SK-N-SH (cell line): ENCODE results near the gene CDH26. TPM values are rescaled to one million over a fixed set of nuclear protein-coding genes. Genes with fewer than 3 reads are reported as not detected.

ENCODE experiments used
- CTCF ChIA-PET: fragments of 300-600, 350-600 bp; formaldehyde crosslinking; extraction: SDS; loops from one replicate; lab custom pipeline; 2021; lab: Yijun Ruan, JAX
- POLR2A ChIA-PET: fragments of 350-600 bp; sonication (Branson Sonifier 250); formaldehyde crosslinking; extraction: SDS; loops from one replicate; lab custom pipeline; 2020; ENCODE audit warnings: antibody characterized with exemption, inconsistent platforms; lab: Yijun Ruan, JAX
- DNase-seq: peaks from one replicate; pipeline ENCODE4 v3.0.0; 2012
- H2AFZ ChIP-seq: fragments of 200-600 bp; sonication (generic); 2 replicates; pipeline ENCODE4 v1.8.1; 2016; ENCODE audit warnings: antibody characterized with exemption, mild to moderate bottlenecking, low read depth
- H3F3A ChIP-seq: fragments of 200-600 bp; sonication (generic); replicated peaks from 2 replicates; pipeline ENCODE3; 2016; ENCODE audit warnings: antibody characterized with exemption, mild to moderate bottlenecking; ENCODE audit not compliant: insufficient read depth
- H3K27ac ChIP-seq, 2 experiments: fragments of 200-500 bp in 1 of 2; fragments of 200-600 bp in 1 of 2; sonication (Bioruptor generic) in 1 of 2; sonication (generic), shearing (Covaris generic) in 1 of 2; 2 replicates each; pipeline versions ENCODE4 v1.5.1 to v1.6.1; 2014 to 2016; ENCODE audit warnings: low read depth in 2 of 2, inconsistent platforms in 1 of 2, low read length in 1 of 2, mild to moderate bottlenecking in 1 of 2, mixed read lengths in 1 of 2
- H3K27me3 ChIP-seq: fragments of 200-600 bp; sonication (generic), shearing (Covaris generic); 2 replicates; pipeline ENCODE4 v1.6.1; 2016; ENCODE audit warnings: mixed run types; ENCODE audit not compliant: insufficient read depth
- H3K36me3 ChIP-seq, 2 experiments: fragments of 200-500 bp in 1 of 2; fragments of 200-600 bp in 1 of 2; sonication (Bioruptor generic) in 1 of 2; sonication (generic) in 1 of 2; replicated peaks in 1 of 2; 2 replicates each; pipeline versions ENCODE3 to v1.5.1; 2014 to 2016; ENCODE audit warnings: low read length in 1 of 2, mild to moderate bottlenecking in 1 of 2; ENCODE audit not compliant: insufficient read depth in 2 of 2, control insufficient read depth in 1 of 2
- H3K4me1 ChIP-seq, 2 experiments: fragments of 200-500 bp in 1 of 2; fragments of 200-600 bp in 1 of 2; sonication (Bioruptor generic) in 1 of 2; sonication (generic), shearing (Covaris generic) in 1 of 2; 2 replicates each; pipeline versions ENCODE4 v1.5.1 to v1.6.1; 2014 to 2016; ENCODE audit warnings: low read depth in 1 of 2, low read length in 1 of 2, mixed run types in 1 of 2; ENCODE audit not compliant: insufficient read depth in 2 of 2, control insufficient read depth in 1 of 2
- H3K4me2 ChIP-seq: fragments of 200-600 bp; sonication (generic), shearing (Covaris generic); 2 replicates; pipeline ENCODE4 v1.6.1; 2017; ENCODE audit warnings: mixed run types
- H3K4me3 ChIP-seq, 2 experiments: fragments of 200-500 bp in 1 of 2; fragments of 200-600 bp in 1 of 2; sonication (Bioruptor generic) in 1 of 2; sonication (generic), shearing (Covaris generic) in 1 of 2; 2 replicates each; pipeline versions ENCODE4 v1.5.1 to v1.8.1; 2014 to 2016; ENCODE audit warnings: low read depth in 2 of 2, inconsistent platforms in 1 of 2, low read length in 1 of 2, mild to moderate bottlenecking in 1 of 2, mixed read lengths in 1 of 2, moderate library complexity in 1 of 2
- H3K79me2 ChIP-seq: fragments of 200-600 bp; sonication (generic); 2 replicates; pipeline ENCODE4 v1.8.1; 2017; ENCODE audit warnings: mild to moderate bottlenecking; ENCODE audit not compliant: insufficient read depth
- H3K9ac ChIP-seq: fragments of 200-600 bp; sonication (generic); 2 replicates; pipeline ENCODE4 v1.6.1; 2017; ENCODE audit warnings: mixed run types
- H3K9me2 ChIP-seq: fragments of 200-600 bp; sonication (generic); 2 replicates; pipeline ENCODE4 v1.6.1; 2017; ENCODE audit warnings: mixed run types
- H3K9me3 ChIP-seq: fragments of 200-600 bp; sonication (generic); 2 replicates; pipeline ENCODE4 v1.6.1; 2017; ENCODE audit warnings: mixed run types, mild to moderate bottlenecking, moderate library complexity
- H4K20me1 ChIP-seq: fragments of 200-600 bp; sonication (generic); 2 replicates; pipeline ENCODE4 v1.6.1; 2017; ENCODE audit warnings: mild to moderate bottlenecking, mixed run types; ENCODE audit not compliant: insufficient read depth
- CHD2 ChIP-seq: fragments of 150-350 bp; IDR thresholded peaks from 2 replicates; pipeline ENCODE4 v1.6.1; 2018; ENCODE audit warnings: low read length; ENCODE audit not compliant: partially characterized antibody
- EP300 ChIP-seq, 2 experiments: IDR thresholded peaks; 2 replicates each; pipeline versions ENCODE4 v1.4.0 to v1.6.1; 2012; ENCODE audit warnings: borderline replicate concordance in 1 of 2, low read depth in 1 of 2, low read length in 1 of 2
- EZH2phosphoT487 ChIP-seq: fragments of 200-600 bp; sonication (generic); IDR thresholded peaks from 2 replicates; pipeline ENCODE4 v1.6.1; 2017; ENCODE audit warnings: low read depth, mixed run types, mild to moderate bottlenecking, antibody characterized with exemption, moderate library complexity, borderline replicate concordance
- FOSL2 ChIP-seq: IDR thresholded peaks from 2 replicates; pipeline ENCODE4 v1.4.0; 2012; ENCODE audit warnings: low read depth, mild to moderate bottlenecking, moderate library complexity, borderline replicate concordance
- FOXJ3 ChIP-seq: sonication (generic); formaldehyde crosslinking; IDR thresholded peaks from 2 replicates; pipeline ENCODE4 v1.5.1; 2020; ENCODE audit warnings: mild to moderate bottlenecking, missing genetic modification reagents
- FOXM1 ChIP-seq: IDR thresholded peaks from 2 replicates; pipeline ENCODE4 v1.4.0; 2012; ENCODE audit warnings: low read depth, mild to moderate bottlenecking
- GABPA ChIP-seq: IDR thresholded peaks from 2 replicates; pipeline ENCODE4 v1.4.0; 2012; ENCODE audit warnings: low read depth, mild to moderate bottlenecking
- GATA2 ChIP-seq: sonication (generic); formaldehyde crosslinking; IDR thresholded peaks from 2 replicates; pipeline ENCODE4 v1.5.0; 2020; ENCODE audit warnings: mild to moderate bottlenecking, missing genetic modification reagents
- IRF3 ChIP-seq: fragments of 150-350 bp; IDR thresholded peaks from 2 replicates; pipeline ENCODE4 v1.6.1; 2016; ENCODE audit warnings: mild to moderate bottlenecking, low read depth, low read length
- JUND ChIP-seq: IDR thresholded peaks from 2 replicates; pipeline ENCODE4 v1.4.0; 2012
- MXI1 ChIP-seq: IDR thresholded peaks from 2 replicates; pipeline ENCODE4 v1.6.1; 2012; ENCODE audit warnings: mild to moderate bottlenecking, low read depth, low read length, improper control_type of control experiment
- NFIC ChIP-seq: IDR thresholded peaks from 2 replicates; pipeline ENCODE4 v1.4.0; 2012; ENCODE audit warnings: borderline replicate concordance
- RAD21 ChIP-seq: IDR thresholded peaks from 2 replicates; pipeline ENCODE4 v1.6.1; 2012; ENCODE audit warnings: mild to moderate bottlenecking, low read length
- RCOR1 ChIP-seq: fragments of 150-350 bp; IDR thresholded peaks from 2 replicates; pipeline ENCODE4 v1.6.1; 2017; ENCODE audit warnings: antibody characterized with exemption, low read length
- RXRA ChIP-seq: IDR thresholded peaks from 2 replicates; pipeline ENCODE4 v1.4.0; 2012; ENCODE audit warnings: low read depth, mild to moderate bottlenecking, borderline replicate concordance
- SMC3 ChIP-seq: IDR thresholded peaks from 2 replicates; pipeline ENCODE4 v1.6.1; 2012; ENCODE audit warnings: low read depth, low read length, improper control_type of control experiment
- TAF1 ChIP-seq: IDR thresholded peaks from 2 replicates; pipeline ENCODE4 v1.6.1; 2012; ENCODE audit warnings: low read depth, mild to moderate bottlenecking, low read length, moderate library complexity, borderline replicate concordance
- TCF12 ChIP-seq: IDR thresholded peaks from 2 replicates; pipeline ENCODE4 v1.4.0; 2012
- TEAD4 ChIP-seq: IDR thresholded peaks from 2 replicates; pipeline ENCODE4 v1.4.0; 2012; ENCODE audit warnings: mild to moderate bottlenecking, borderline replicate concordance; ENCODE audit not compliant: insufficient read depth
- USF1 ChIP-seq: IDR thresholded peaks from 2 replicates; pipeline ENCODE4 v1.4.0; 2012; ENCODE audit warnings: low read depth, borderline replicate concordance
- YY1 ChIP-seq: IDR thresholded peaks from 2 replicates; pipeline ENCODE4 v1.4.0; 2012; ENCODE audit warnings: low read depth, mild to moderate bottlenecking
- WGBS: methylation state at CpG from one replicate; pipeline ENCODE4 v1.1.6; 2017; ENCODE audit warnings: low lambda C conversion rate; 5-methylcytosine and 5-hydroxymethylcytosine counted together
- polyA plus RNA-seq, 3 experiments: library from polyadenylated mRNA; depleted of rRNA; stranded (reverse); fragments of >200 nt; gene quantifications; 2 replicates each; pipeline ENCODE4 v1.2.3, GENCODE V29; 2012

The CDH26 gene
- polyA plus RNA-seq, 1 of the 3 experiments (the other 2 are of a cell fraction): 0.13 TPM

GRCh38 chr20:60051911-60052310 is 93.7 kb downstream of the CDH26 start (continued):
- TF ChIP-seq USF1 (no peak), TEAD4 (no peak), GABPA (no peak), MXI1 (no peak), FOSL2 (no peak), FOXM1 (no peak), YY1 (no peak)

- POLR2A ChIA-PET: no interaction called here
- TF ChIP-seq NFIC: no peak
- no peak for TF ChIP-seq EP300 (IDR thresholded peaks at IDR 0.05; ENCODE audit: borderline replicate concordance in 1 of 2, low read depth in 1 of 2, low read length in 1 of 2)
- TF ChIP-seq FOSL2: no peak
- TF ChIP-seq TAF1: no peak
- no peak for TF ChIP-seq JUND
- TF ChIP-seq YY1: no peak
- TF ChIP-seq RCOR1: no peak
- no peak for TF ChIP-seq IRF3
- no peak for TF ChIP-seq FOXJ3 (CRISPR knock-in tag)
- no peak for TF ChIP-seq RXRA
- no peak for TF ChIP-seq MXI1
- TF ChIP-seq RAD21: no peak
- no peak for TF ChIP-seq SMC3
- TF ChIP-seq CHD2: no peak
- no peak for TF ChIP-seq EZH2phosphoT487
- no peak for TF ChIP-seq TCF12
- no peak for TF ChIP-seq GATA2 (CRISPR knock-in tag)
- TF ChIP-seq, all 33 proteins: peak for 0
- no peak overlapping the region for H2AFZ ChIP-seq
- no peaks in the 10 kb centered on the region for H3K36me3 ChIP-seq
- no peaks in the 10 kb centered on the region for H3K79me2 ChIP-seq
- WGBS: 10% methylated on average over 2 of the region's 3 CpGs
- H3K9me2 ChIP-seq: no peaks in the 10 kb centered on the region
- H3K4me2 ChIP-seq: no peak overlapping the region
- H3K27ac ChIP-seq: no peak overlapping the region
- H3K4me1 ChIP-seq: no peaks in the 10 kb centered on the region; a peak in 1 of 4 replicates
- no peaks in the 10 kb centered on the region for H3F3A ChIP-seq
- no peak overlapping the region for H3K4me3 ChIP-seq
- no peak overlapping the region for H3K9ac ChIP-seq
- H4K20me1 ChIP-seq: no peaks in the 10 kb centered on the region
- DNase-seq: no peak
- CTCF ChIA-PET: interaction anchor here (3.1 kb wide), 1 partner anchor 158 kb away, joined by 13 read pairs; no protein-coding TSS in a partner anchor
- H3K27me3 ChIP-seq: no peaks in the 10 kb centered on the region
- H3K9me3 ChIP-seq: no peaks in the 10 kb centered on the region
Measured at GRCh38 chr20:60052322-60052721, 94.1 kb downstream of the CDH26 start.
